HepG2 (cell line): ENCODE data around the gene RAD54L. TPM values are rescaled to one million over a fixed set of nuclear protein-coding genes. Genes with fewer than 3 reads are reported as not detected.

ENCODE experiments used
- BATF2 ChIP-seq: sonication (generic); formaldehyde crosslinking; IDR thresholded peaks from 2 replicates; pipeline ENCODE4 v1.8.0; 2022; ENCODE audit warnings: mild to moderate bottlenecking, missing genetic modification reagents, moderate library complexity
- BCL6 ChIP-seq: IDR thresholded peaks from 2 replicates; pipeline ENCODE4 v1.6.1; 2016; ENCODE audit warnings: missing genetic modification reagents, missing compliant biosample characterization
- BRD4 ChIP-seq: sonication (generic); formaldehyde crosslinking; IDR thresholded peaks from 2 replicates; pipeline ENCODE4 v1.4.0; 2020; ENCODE audit warnings: missing genetic modification reagents
- CAMTA2 ChIP-seq: sonication (generic); formaldehyde crosslinking; IDR thresholded peaks from 2 replicates; pipeline ENCODE4 v1.4.0; 2020; ENCODE audit warnings: mild to moderate bottlenecking, missing genetic modification reagents, borderline replicate concordance
- CBX5 ChIP-seq: sonication (generic); formaldehyde crosslinking; IDR thresholded peaks from 2 replicates; pipeline ENCODE4 v1.4.0; 2020; ENCODE audit warnings: missing genetic modification reagents, borderline replicate concordance
- EZH2 ChIP-seq: conservative IDR thresholded peaks from 2 replicates; pipeline ENCODE4 v1.6.1; 2012; ENCODE audit warnings: mild to moderate bottlenecking, low read depth, low read length, moderate library complexity
- HBP1 ChIP-seq: IDR thresholded peaks from 2 replicates; pipeline ENCODE4 v1.6.1; 2016; ENCODE audit warnings: low read depth, control low read depth
- KAT8 ChIP-seq: IDR thresholded peaks from 2 replicates; pipeline ENCODE4 v1.6.1; 2016; ENCODE audit warnings: missing genetic modification reagents, missing compliant biosample characterization
- KMT2A ChIP-seq: sonication (generic); formaldehyde crosslinking; IDR thresholded peaks from 2 replicates; pipeline ENCODE4 v1.4.0; 2020; ENCODE audit warnings: missing genetic modification reagents
- MEIS1 ChIP-seq: sonication (generic); formaldehyde crosslinking; IDR thresholded peaks from 2 replicates; pipeline ENCODE4 v1.9.0; 2021; ENCODE audit warnings: mild to moderate bottlenecking, missing genetic modification reagents, moderate library complexity, borderline replicate concordance
- NR2F6 ChIP-seq, 2 experiments: IDR thresholded peaks; 2 replicates each; pipeline ENCODE4 v1.6.1; 2016; ENCODE audit warnings: antibody characterized with exemption in 1 of 2, mild to moderate bottlenecking in 1 of 2
- PLRG1 ChIP-seq: fragments of 450-650 bp; conservative IDR thresholded peaks from 2 replicates; pipeline ENCODE4 v1.6.1; 2016
- SALL1 ChIP-seq: sonication (generic); formaldehyde crosslinking; IDR thresholded peaks from 2 replicates; pipeline ENCODE4 v1.8.0; 2022; ENCODE audit warnings: mild to moderate bottlenecking, missing genetic modification reagents
- SMAD9 ChIP-seq: sonication (generic); formaldehyde crosslinking; IDR thresholded peaks from 2 replicates; pipeline ENCODE4 v1.5.1; 2020; ENCODE audit warnings: mild to moderate bottlenecking, missing genetic modification reagents
- SPEN ChIP-seq: sonication (generic); formaldehyde crosslinking; IDR thresholded peaks from 2 replicates; pipeline ENCODE4 v1.5.1; 2020; ENCODE audit warnings: low read depth, mild to moderate bottlenecking, missing genetic modification reagents
- SUZ12 ChIP-seq: fragments of 150-350 bp; IDR thresholded peaks from 2 replicates; pipeline ENCODE4 v1.6.1; 2014; ENCODE audit warnings: low read depth, low read length
- THAP11 ChIP-seq: IDR thresholded peaks from 2 replicates; pipeline ENCODE4 v1.6.1; 2016; ENCODE audit warnings: missing biosample characterization, missing genetic modification reagents
- THAP9 ChIP-seq: sonication (generic); formaldehyde crosslinking; IDR thresholded peaks from 2 replicates; pipeline ENCODE4; 2020; ENCODE audit warnings: missing genetic modification reagents, mild to moderate bottlenecking, borderline replicate concordance
- ZNF326 ChIP-seq: sonication (generic); formaldehyde crosslinking; IDR thresholded peaks from 2 replicates; pipeline ENCODE4 v1.4.0; 2020; ENCODE audit warnings: missing genetic modification reagents, borderline replicate concordance
- ZSCAN20 ChIP-seq: sonication (generic); formaldehyde crosslinking; IDR thresholded peaks from 2 replicates; pipeline ENCODE4 v1.4.0; 2020; ENCODE audit warnings: missing genetic modification reagents, mild to moderate bottlenecking, borderline replicate concordance
- polyA plus RNA-seq, 8 experiments: library from polyadenylated mRNA; depleted of rRNA in 3 of 8; stranded (reverse) in 7 of 8; unstranded in 1 of 8; fragments of >200 nt; fragmentation: Illumina TruSeq in 4 of 8; extraction: Trizol in 4 of 8; gene quantifications; 2 replicates each; pipeline versions ENCODE4 v1.2.1 to v1.2.3, GENCODE V29; 2011 to 2016; ENCODE audit warnings: low read depth in 4 of 8, missing spikeins in 1 of 8, mixed read lengths in 1 of 8; ENCODE audit not compliant: insufficient read depth in 1 of 8
- total RNA-seq, 5 experiments: library from RNA; depleted of rRNA; stranded (reverse); fragments of >200 nt; fragmentation: Illumina TruSeq; extraction: Trizol; gene quantifications; 2 replicates each; pipeline ENCODE4 v1.2.3, GENCODE V29; 2016; ENCODE audit warnings: low read depth in 1 of 5
- TF ChIP-seq, protein P1 (sequence below): sonication (generic); formaldehyde crosslinking; conservative IDR thresholded peaks from 2 replicates; pipeline ENCODE4 v1.8.1; 2023; ENCODE audit warnings: missing genetic modification reagents

The RAD54L gene
- total and polyA plus RNA-seq, 2 of the 13 experiments (the other 11 are each of a cell fraction or from before 2014, with no cell fraction given): 10.2 to 30.0 TPM

GRCh38 chr1:46197964-46198811, 49.4 kb upstream of the RAD54L start, which contains the start of gene POMGNT1 (continued):
- TF ChIP-seq THAP9 (CRISPR knock-in tag) (peak; percentile 44; the same call in 1 of the 2 replicates), SMAD9 (CRISPR knock-in tag) (no peak), BATF2 (CRISPR knock-in tag) (no peak), THAP11 (CRISPR knock-in tag) (0 out of 2 replicates have a peak, but pooled peaks have one; percentile 14), ZNF326 (CRISPR knock-in tag) (no peak), BCL6 (CRISPR knock-in tag) (no peak), BRD4 (CRISPR knock-in tag) (0 out of 2 replicates have a peak, but pooled peaks have one; percentile 23), KMT2A (CRISPR knock-in tag) (no peak), SALL1 (CRISPR knock-in tag) (peak; percentile 52), CAMTA2 (CRISPR knock-in tag) (no peak), NR2F6 (IDR thresholded peaks at IDR 0.05) (peak; percentile 49; the same call in 1 of the 2 replicates), NR2F6 (CRISPR knock-in tag; IDR thresholded peaks at IDR 0.05) (peak; percentile 62), SPEN (CRISPR knock-in tag) (no peak), MEIS1 (peak; percentile 4; the same call in 1 of the 2 replicates), CBX5 (no peak), EZH2 (no peak), PLRG1 (no peak), ZSCAN20 (CRISPR knock-in tag) (no peak), SUZ12 (no peak), HBP1 (CRISPR knock-in tag) (peak; percentile 60), KAT8 (CRISPR knock-in tag) (peak; percentile 53; the same call in 1 of the 2 replicates)
- TF ChIP-seq, protein P1, sequence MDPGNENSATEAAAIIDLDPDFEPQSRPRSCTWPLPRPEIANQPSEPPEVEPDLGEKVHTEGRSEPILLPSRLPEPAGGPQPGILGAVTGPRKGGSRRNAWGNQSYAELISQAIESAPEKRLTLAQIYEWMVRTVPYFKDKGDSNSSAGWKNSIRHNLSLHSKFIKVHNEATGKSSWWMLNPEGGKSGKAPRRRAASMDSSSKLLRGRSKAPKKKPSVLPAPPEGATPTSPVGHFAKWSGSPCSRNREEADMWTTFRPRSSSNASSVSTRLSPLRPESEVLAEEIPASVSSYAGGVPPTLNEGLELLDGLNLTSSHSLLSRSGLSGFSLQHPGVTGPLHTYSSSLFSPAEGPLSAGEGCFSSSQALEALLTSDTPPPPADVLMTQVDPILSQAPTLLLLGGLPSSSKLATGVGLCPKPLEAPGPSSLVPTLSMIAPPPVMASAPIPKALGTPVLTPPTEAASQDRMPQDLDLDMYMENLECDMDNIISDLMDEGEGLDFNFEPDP (CRISPR knock-in tag): no peak
